ENCODE results near the gene GALR3.
"Not testable (repeated sequence)": the region's sequence is repeated elsewhere in the genome, so short reads cannot be mapped to it uniquely, and the experiment has no call there.

Gene GALR3, protein sequence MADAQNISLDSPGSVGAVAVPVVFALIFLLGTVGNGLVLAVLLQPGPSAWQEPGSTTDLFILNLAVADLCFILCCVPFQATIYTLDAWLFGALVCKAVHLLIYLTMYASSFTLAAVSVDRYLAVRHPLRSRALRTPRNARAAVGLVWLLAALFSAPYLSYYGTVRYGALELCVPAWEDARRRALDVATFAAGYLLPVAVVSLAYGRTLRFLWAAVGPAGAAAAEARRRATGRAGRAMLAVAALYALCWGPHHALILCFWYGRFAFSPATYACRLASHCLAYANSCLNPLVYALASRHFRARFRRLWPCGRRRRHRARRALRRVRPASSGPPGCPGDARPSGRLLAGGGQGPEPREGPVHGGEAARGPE

DNA sequence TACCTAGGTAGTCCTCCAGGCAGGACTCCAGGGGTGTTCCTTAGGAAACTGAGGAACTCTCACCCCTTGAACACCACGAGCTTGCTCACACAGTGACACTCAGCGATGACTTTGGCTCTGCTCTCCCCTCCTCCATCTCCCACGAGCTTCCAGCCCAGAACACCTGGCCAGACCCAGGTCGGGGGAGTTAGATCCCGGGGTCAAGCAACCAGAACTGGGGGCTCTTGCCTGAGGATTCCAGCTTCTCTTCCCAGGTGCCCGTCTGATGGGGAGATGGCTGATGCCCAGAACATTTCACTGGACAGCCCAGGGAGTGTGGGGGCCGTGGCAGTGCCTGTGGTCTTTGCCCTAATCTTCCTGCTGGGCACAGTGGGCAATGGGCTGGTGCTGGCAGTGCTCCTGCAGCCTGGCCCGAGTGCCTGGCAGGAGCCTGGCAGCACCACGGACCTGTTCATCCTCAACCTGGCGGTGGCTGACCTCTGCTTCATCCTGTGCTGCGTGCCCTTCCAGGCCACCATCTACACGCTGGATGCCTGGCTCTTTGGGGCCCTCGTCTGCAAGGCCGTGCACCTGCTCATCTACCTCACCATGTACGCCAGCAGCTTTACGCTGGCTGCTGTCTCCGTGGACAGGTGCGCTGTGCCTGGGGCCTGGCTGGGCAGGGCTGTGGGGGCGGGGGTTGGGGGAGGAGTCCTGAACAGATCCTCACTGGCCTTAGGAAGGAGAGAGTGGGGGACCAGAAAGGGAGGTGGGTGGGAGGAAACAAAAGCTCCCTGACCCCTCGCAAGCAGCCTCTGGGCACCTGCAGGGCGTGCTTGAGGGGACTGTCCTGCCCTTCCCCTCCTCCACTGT lies at the start of gene GALR3:
TSS of gene GALR3 (plus strand) at position 249 of the 852 bp plus-strand sequence. CDS start at position 274, 25 bp downstream.
- no peak for DNase-seq (ENCODE audit: low spot score)

DNA sequence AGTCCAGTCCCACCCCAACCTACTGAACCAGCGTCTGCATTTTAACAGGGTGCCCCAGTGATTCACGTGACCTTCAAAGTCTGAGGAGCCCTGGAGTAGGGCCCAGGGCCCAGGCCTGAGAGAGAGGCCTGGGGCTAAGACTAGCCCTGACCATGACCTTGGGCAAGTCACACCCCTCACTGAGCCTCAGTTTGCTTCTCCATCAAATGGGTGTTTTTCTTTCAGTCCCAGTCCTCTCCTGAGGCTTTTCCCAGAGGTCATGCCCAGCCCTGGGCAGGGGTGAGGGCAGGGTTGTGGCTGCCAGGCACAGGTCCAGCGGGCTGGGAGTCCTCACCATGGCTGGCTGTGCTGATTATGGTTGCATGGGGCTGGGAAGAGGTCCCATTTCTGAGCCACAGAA lies 48.5 kb upstream of the GALR3 start:
- DNase-seq (ENCODE audit: low spot score): no peak

DNA sequence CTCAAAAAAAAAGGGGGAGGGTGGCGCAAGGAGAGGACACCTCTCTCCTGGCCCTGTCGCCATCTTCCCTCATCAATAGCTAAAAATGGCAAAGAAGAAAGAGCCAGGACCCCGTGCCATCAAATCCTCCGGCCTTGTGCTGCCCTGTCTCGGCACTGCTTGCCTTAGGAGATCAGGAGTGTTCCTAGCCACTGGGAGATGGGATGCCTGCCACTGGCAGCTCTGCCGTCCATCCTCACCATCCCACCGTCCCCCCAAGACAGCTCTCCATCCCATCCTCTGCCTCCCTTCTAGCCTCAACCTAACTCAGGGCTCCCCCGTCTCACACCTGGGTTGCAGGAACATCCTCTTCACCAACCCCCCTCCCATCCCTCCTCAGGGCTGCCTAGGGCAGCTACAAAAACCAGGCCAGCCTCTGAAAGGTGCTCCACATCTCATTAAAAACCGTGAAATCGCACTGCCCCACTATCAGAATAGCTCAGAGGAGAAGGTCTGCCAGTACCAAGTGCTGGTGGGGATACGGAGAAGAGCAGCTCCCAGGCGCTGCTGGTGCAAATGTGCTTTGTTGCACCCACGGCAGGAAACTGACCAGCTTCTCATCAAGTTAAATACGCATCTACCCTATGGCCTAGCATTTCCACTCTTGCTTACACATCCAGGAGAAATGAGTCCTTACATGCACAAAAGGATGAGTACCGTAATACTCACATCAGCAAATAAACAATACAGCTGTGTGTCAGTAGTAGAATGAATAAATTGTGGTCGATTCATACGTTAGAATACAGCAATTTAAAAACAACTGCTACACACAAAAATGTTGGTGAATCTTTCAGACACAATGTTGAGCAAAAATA lies 47.2 kb upstream of the GALR3 start:
- no peak for DNase-seq (ENCODE audit: low spot score)

DNA sequence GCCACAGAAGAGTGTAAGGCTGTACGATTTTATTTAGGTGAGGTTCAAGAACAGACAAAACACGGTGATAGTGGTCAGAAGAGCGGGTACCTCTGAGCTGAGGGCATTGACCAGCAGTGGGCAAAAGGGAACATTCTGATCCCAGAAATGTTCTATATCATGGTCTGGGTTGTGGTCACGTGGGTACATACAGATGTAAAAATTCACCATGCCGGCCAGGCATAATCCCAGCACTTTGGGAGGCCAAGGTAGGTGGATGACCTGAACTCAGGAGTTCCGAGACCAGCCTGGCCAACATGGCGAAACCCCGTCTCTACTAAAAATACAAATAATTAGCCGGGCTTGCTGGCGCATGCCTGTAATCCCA lies 46.6 kb upstream of the GALR3 start:
- no peak for DNase-seq (ENCODE audit: low spot score)

DNA sequence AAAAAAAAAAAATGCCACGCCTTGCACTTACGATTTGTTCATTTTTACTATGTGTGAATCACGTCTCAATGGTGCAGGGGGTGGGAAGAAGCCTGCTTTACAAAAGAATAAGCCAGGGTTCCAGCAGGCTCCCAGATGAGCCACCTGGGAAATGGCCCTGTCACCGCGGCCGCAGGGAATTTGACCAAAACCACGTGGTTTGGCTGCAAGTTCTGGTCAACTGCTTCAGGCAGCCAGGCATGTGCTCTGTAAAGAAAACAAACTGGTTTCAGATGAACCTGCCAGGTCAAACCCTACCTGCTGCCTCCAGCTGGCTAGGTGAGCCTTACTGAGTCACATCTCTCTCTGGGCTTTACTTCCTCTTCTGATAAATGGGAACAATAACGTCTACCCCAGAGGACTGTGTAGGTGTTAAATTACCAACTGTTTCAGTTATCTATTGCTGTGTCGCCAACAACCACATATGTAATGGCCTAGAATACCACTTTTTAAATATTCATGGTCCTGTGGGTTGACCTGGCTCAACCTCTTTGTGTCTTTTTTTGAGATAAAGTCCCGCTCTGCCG lies 46.0 kb upstream of the GALR3 start:
- no peak for DNase-seq (ENCODE audit: low spot score)

DNA sequence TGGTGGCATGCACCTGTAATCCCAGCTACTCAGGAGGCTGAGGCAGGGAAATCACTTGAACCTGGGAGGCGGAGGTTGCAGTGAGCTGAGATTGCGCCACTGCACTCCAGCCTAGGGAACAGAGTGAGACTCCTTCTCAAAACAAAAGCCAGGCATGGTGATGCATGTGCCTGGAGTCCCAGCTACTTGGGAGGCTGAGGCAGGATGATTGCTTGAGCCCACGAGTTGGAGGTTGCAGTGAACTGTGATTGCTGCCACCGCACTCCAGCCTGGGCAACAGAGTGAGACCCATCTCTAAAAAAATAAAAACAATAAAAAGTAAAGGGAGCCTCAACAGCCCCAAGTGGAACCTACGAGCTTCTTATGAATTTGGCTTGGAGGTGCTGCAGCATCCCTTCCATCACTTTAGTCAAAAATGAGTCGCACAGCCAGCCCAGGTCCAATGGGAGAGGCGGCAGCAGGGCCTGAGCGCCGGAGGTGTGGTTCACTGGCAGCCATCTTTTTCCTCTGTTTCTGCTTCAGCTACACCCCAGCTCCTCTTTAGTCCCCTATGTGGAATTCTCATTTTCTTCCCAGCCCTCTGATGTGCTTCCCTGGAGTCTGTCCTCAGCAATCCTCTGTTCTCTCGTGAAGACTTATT lies 44.7 kb upstream of the GALR3 start:
- no peak for DNase-seq (ENCODE audit: low spot score)

DNA sequence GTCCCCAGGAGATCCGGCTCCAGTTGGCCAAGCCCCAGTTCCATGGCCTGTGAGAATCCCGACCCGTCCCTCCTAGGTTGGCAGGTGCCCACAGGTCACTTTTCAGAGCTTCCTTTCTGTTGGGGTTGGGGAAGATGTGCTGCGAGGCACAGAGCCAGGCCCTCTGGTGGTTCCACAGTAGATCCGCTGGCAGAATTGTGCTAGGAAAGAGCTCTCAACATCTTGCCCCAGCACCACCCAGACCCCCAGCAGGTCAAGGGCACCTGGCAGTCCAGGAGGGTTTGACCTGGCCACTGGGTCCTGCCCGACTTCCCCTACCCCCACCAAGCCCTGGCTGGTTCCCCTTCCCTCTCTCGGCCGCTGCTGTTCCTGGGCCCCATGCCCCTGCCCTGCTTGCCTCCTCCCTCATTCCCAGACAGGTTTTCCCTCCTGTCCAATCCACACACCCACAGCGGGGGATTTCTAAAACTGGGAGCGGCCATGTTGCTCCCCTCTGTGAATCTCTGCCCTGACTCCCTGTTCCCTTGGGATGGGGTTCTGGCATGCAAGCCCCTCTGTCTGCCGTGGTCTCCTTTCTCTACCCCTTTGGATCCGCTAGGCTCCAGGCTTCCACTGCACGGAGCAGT lies 41.6 kb upstream of the GALR3 start:
- no peak for DNase-seq (ENCODE audit: low spot score)

DNA sequence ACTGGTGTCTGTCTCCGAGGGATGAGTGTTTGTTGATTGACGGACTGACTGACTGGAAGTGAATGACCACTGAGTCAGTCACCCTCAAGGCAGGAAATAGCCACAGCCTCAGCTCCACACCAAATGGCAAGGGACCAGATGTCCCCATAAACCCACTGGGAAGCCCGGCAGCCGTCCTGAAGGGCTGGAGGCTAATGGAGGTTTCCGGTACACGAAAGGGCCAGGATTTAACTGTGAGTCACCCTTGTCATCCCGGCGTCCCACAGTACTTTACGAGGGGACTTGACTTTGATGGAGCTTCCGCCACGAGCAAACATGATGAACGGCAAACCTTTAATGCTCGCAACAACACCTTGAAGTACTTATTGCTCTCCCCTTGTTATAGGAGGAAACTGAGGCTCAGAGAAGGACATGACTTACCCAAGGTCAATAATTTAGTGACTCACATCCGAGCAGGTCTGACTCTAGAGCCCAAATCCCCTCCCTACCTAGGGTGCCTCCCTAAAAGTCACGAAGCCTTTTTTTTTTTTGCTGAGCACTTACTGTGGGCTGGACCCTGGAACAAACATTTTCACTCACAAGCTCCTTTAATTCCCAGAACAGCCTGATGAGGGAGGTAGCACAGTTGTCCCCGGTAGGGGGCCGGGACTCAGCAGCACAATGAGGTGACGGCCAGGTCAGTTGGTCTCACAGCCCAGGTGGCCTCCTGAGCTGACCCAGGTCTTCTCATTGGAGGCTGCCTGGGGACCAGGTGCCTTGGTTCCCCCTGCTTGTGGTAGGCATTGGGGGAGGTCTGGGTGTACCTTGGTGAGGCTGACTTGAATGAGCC lies 40.6 kb upstream of the GALR3 start:
- DNase-seq (ENCODE audit: low spot score): no peak

DNA sequence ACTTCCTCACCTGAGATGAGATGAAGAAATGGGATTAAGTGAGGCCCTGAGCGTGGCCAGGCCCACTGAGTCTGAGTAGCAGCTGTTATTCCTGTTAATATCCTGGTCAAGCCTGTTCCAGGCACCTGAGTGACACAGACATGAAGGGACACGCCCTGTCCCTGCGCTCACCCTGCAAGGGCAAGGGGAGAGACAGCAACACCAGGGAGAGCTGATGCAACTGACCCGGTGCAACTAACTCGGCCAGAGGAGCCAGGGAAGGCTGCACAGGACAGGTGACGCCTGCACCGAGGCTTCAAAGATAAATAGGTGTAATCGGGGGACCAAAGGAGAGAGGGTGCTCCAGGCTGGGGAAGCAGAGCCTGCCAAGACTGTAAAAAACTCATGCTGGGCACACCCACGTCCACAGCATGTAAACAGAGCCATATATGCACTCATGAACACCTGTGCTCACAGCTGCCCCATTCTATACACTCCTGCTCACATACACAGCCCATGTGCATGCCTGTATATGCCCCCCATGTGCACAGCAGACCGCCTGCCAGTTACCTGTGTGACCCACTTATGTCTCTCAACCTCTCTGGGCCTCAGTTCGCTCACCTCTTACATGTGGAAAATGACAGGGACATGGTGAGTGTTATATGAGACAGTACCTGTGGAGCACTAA lies 38.2 kb upstream of the GALR3 start:
- no peak for DNase-seq (ENCODE audit: low spot score)

DNA sequence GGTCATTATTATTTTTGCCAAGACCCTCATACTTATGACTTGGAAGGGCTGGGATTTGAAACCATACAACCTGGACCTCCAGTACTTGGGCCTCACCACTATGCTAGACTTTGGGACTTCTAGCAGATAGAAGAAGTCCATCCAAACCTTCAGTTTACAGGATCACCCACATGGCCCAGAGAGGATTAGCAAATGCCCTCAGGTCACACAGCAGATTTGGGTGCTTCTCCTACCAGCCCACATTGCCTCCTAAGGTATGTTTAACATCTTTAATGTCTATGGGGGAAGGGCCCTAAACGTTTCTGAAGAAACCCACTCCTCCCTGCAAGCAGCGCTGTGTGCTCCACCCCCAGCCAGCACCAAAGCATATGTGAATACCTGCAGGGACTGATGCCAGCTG lies 32.9 kb upstream of the GALR3 start:
- DNase-seq (ENCODE audit: low spot score): no peak

DNA sequence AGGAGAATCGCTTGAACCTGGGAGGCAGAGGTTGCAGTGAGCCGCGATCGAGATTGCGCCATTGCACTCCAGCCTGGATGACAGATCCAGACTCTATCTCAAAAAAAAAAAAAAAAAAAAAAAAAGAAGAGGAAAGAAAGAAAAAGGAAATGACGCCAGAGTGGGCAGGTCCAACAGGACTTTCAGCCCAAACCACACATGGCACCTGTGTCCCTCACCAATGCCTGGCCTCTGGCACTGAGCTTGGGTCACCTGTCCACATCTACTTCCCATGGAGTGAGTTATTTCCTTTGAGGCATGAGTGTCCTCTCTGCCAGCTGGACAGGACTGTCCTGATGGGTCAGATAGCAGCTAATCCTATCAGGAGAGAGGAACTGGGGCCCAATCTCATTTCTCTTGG lies 30.7 kb upstream of the GALR3 start:
- no peak for DNase-seq (ENCODE audit: low spot score)

DNA sequence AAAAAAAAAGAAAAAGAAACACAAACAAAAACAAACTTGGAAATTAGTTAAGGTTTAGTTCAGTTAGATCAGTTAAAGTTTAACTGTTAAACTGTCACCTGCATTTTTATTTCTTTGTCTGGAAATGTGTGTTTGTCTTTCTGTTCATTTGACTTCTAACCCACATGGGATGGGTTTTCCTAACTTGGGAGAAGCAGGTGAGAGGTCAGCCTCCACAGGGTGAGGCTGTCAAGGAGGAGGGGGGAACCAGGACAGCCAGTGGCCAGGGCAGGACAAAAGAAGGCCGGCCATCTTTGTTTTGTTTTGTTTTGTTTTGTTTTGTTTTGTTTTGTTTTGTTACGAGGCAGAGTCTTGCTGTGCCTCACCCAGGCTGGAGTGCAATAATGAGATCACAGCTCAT lies 28.8 kb upstream of the GALR3 start:
- DNase-seq (ENCODE audit: low spot score): no peak

DNA sequence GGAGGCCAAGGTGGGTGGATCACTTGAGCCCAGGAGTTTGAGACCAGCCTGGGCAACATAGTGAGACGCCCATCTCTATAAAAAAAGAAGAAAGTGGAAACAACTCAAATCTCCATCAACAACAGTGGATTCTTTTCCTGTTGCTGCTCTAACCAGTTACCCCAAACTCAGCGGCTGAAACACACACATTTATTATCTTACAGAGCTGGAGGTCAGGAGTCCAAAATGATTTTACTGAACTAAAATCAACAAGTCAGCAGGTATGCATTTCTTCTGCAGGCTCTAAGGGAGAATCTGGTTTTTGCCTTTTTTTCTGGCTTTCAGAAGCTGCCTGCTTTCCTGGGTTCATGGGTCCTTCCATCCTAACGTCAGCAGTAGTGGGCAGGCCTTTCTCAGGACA lies 27.1 kb upstream of the GALR3 start:
- no peak for DNase-seq (ENCODE audit: low spot score)

DNA sequence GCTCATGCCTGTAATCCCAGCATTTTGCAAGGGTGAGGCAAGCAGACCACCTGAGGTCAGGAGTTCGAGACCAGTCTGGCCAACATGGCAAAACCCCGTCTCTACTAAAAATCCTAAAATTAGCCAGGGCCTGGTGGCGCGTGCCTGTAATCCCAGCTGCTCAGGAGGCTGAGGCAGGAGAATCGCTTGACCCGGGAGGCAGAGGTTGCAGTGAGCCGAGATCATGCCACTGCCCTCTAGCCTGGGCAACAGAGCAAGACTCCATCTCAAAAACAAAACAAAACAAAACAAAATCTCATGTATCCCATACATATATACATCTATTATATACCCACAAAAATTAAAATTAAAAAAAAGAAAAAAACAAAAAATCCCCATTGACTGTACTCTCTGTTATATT lies 25.9 kb upstream of the GALR3 start:
- DNase-seq (ENCODE audit: low spot score): not testable (repeated sequence)

DNA sequence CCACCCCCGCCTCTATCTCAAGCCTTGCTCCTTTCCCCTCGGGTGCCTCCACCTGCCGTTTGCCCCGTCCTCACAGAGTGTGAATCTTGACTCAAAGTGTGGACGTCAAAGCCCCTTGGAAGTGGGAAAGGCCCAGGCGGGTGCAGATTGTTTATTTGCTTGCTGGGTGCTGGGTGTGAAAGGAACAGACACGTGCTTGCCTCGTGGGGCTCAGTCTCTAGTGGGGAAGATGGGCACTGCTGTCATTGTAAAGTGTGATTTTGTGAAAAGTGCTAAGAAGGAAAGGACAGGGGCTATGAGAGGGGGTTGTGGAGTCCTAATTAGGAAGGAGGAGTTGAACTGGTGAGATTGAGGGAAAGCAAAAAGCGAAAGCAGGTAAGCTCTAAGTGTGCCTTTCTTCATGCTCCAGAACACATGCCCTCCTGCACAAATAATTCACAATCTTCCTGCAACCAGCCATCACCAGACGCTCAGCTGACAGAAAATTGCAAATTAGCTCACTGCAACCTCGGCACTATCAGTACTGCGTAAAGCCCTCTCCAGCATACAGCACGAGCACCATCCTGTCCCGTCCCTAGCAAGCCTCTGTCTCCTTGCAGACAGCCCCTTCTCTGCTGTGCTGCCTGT lies 25.2 kb upstream of the GALR3 start:
- no peak for DNase-seq (ENCODE audit: low spot score)

DNA sequence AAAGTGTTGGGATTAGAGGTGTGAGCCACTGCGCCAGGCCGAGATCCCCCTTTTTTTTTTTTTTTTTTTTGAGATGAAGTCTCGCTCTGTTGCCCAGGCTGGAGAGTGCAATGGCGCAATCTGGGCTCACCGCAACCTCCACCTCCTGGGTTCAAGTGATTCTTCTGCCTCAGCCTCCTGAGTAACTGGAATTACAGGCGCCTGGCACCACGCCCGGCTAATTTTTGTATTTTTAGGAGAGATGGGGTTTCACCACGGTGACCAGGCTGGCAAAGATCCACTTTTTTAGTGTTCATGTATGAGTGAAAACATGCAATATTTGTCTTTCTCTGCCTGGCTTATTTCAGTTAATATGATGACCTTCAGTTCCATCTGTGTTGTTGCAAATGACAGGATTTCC lies 23.2 kb upstream of the GALR3 start:
- not testable (repeated sequence) for DNase-seq (ENCODE audit: low spot score)

DNA sequence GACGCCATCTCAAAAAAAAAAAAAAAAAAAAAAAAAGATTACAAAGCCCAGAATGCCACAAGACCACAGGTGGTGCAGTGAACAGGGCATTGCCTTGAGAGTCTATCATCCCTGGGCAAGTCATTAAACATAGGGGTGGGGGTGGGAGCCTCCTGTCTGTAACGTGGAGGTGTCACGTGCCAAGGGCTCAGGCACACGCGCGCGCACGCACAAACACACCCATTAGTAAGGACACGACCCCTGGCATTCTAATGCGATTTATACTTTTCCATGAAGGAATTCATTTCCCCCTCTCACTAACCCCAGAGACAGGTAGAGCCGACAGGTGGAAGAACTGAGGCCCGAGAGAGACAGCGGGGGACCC lies 21.3 kb upstream of the GALR3 start:
- no peak for DNase-seq (ENCODE audit: low spot score)

DNA sequence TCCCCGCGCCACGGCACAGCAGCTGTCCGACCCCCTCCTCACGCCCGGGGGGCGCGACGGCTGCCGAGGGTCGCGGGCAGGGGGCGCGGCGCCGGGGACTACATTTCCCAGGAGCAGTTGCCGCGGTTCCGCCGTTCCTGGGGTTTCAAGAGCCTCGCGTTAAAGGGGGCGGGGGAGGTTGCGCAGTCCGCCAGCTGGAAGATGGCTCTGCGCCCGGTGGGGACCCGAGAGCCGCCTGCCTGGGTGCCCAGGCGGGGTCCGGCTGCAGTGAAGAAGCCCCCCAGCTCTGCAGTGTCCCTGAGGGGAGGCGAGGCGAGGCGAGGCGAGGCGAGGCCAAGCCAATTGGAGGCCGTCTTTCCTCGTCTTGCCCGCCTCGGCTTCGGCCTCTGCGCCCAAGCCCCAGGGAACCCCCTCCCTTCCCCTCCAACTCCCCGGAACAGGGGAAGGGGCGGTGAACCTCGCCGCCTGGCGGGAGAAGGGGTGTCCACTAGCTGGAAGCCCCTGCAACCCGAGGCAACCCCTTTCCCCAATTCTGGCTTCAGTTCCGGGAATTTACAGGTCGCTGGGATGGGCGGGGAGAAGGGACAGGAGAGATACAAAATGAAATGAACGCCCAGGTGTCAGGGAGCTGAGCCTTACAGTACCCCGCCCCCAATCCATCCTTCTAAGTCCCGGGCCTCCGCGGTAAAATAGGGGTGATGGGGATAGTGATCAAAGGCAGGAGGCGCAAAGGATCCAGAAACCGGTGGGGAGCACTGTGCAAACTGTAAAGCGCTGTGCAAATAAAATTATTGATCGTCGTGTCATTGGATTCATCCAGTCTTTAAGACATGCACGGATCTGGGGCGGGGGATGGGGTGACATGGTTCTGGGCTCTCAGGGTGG lies 20.6 kb upstream of the GALR3 start:
- no peak for DNase-seq (ENCODE audit: low spot score)
